ENCODE data around the gene PFKFB1. TPM values are rescaled to one million over a fixed set of nuclear protein-coding genes. Genes with fewer than 3 reads are reported as not detected.

PFKFB1 gene
- total and polyA plus RNA-seq, 2 of the 13 experiments (the other 11 are each of a cell fraction or from before 2014, with no cell fraction given): 1.5 to 2.9 TPM

DNA sequence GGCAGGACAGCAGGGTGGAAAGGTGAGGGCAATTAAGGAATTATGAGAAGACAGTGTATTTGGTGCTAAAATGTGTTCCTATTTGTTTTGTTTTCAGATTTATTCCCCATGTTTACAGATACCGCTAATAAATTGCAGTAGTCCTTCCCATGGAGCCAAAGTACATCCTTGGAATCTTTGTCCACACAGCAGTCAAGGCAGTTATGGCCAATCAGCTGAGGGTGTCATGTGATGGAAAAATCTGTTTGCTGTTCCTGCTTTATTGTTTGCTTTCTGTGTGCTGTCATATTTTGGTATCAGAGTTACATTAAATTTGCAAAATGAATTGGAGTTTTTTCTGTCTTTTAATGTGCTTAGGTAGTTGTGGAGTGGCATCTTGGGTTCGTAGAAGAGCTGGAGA lies 62.9 kb downstream of the PFKFB1 start:
- H3K27ac ChIP-seq (ENCODE audit: extremely low read length, insufficient read depth, low read length): no peak overlapping the region
- no peak for DNase-seq (ENCODE audit: low spot score)
- no peaks in the 10 kb centered on the region for H4K20me1 ChIP-seq (ENCODE audit: insufficient read depth, low read length)
- no peaks in the 10 kb centered on the region; a peak in 2 of 5 replicates for H3K36me3 ChIP-seq (replicated peaks in 1 of 2; ENCODE audit: control insufficient read depth in 1 of 2, insufficient read depth in 2 of 2, low read length in 2 of 2)
- TF ChIP-seq ZBTB8A (CRISPR knock-in tag; IDR thresholded peaks at IDR 0.05; ENCODE audit: borderline replicate concordance, low read depth): no peak
- TF ChIP-seq ZNF33A (CRISPR knock-in tag; IDR thresholded peaks at IDR 0.05; ENCODE audit: borderline replicate concordance): no peak
- no peak for TF ChIP-seq ZMYM2 (CRISPR knock-in tag; IDR thresholded peaks at IDR 0.05)
- TF ChIP-seq SNAPC2 (CRISPR knock-in tag; IDR thresholded peaks at IDR 0.05): no peak
- TF ChIP-seq, protein P1, sequence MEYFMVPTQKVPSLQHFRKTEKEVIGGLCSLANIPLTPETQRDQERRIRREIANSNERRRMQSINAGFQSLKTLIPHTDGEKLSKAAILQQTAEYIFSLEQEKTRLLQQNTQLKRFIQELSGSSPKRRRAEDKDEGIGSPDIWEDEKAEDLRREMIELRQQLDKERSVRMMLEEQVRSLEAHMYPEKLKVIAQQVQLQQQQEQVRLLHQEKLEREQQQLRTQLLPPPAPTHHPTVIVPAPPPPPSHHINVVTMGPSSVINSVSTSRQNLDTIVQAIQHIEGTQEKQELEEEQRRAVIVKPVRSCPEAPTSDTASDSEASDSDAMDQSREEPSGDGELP (IDR thresholded peaks at IDR 0.05; ENCODE audit: borderline replicate concordance, low read depth): no peak
- TF ChIP-seq ELF4 (CRISPR knock-in tag; IDR thresholded peaks at IDR 0.05; ENCODE audit: borderline replicate concordance): no peak
- TF ChIP-seq, protein P2, sequence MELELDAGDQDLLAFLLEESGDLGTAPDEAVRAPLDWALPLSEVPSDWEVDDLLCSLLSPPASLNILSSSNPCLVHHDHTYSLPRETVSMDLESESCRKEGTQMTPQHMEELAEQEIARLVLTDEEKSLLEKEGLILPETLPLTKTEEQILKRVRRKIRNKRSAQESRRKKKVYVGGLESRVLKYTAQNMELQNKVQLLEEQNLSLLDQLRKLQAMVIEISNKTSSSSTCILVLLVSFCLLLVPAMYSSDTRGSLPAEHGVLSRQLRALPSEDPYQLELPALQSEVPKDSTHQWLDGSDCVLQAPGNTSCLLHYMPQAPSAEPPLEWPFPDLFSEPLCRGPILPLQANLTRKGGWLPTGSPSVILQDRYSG (CRISPR knock-in tag; IDR thresholded peaks at IDR 0.05): no peak
- TF ChIP-seq ZBTB38 (CRISPR knock-in tag; IDR thresholded peaks at IDR 0.05): no peak
- TF ChIP-seq RFX1 (IDR thresholded peaks at IDR 0.05): no peak
- no peak for TF ChIP-seq ZNF850 (CRISPR knock-in tag; conservative IDR thresholded peaks at IDR 0.05)
- no peak for FAIRE-seq
- H3K4me1 ChIP-seq (ENCODE audit: insufficient read depth, low read length): no peaks in the 10 kb centered on the region
- no TSS peak for BruUV-seq (replicated peaks)
- no peak overlapping the region for H2AFZ ChIP-seq (ENCODE audit: low read length)
- 90% methylated on average over 2 of the region's 2 CpGs for WGBS (ENCODE audit: low lambda C conversion rate)
- intact Hi-C loops (cut with micrococcal nuclease; ENCODE audit: unreplicated experiment) (no loop called here), in situ Hi-C loops (cut with HindIII; ENCODE audit: extremely low pct_ligation_motif_present, low pct_unique_long_range_greater_than_20kb) (no loop called here)
- ATAC-seq: no peak
- no peak overlapping the region for H3K9ac ChIP-seq (ENCODE audit: insufficient read depth, low read depth, low read length)
- CTCF ChIA-PET (ENCODE audit: low intra/inter-chr PET ratio, low total read pairs): no interaction called here
- no peaks in the 10 kb centered on the region for H3K9me3 ChIP-seq (ENCODE audit: low read length)
- no peaks in the 10 kb centered on the region for H3K27me3 ChIP-seq (ENCODE audit: control insufficient read depth in 1 of 2, insufficient read depth in 2 of 2, low read length in 2 of 2)
- H3K79me2 ChIP-seq (ENCODE audit: insufficient read depth, low read length): no peaks in the 10 kb centered on the region
- H3K4me3 ChIP-seq (replicated peaks in 1 of 3; ENCODE audit: insufficient read depth in 1 of 3, low read depth in 2 of 3, low read length in 3 of 3): no peak overlapping the region
- H3K4me2 ChIP-seq (ENCODE audit: low read depth, low read length): no peak overlapping the region
- POLR2A ChIA-PET: no interaction called here

All from HepG2 (cell line).